ENCODE data around the gene HMSD.
"Not testable (repeated sequence)": the region's sequence is repeated elsewhere in the genome, so short reads cannot be mapped to it uniquely, and the experiment has no call there.

The HMSD gene

GRCh38 chr18:63949068-63949737, at the start of gene HMSD:
Gene HMSD (plus strand): TSS chr18:63949301. CDS start chr18:63953456, 4,155 bp downstream.
- peak within 1 kb of the TSS; percentile 92 for H3K27ac Mint-ChIP-seq
- H3K4me3 Mint-ChIP-seq = peak within 1 kb of the TSS; percentile 81
- DNase-seq = peak; percentile 71
- peaks cover 4% of the 10 kb centered on the region for H3K36me3 Mint-ChIP-seq (ENCODE audit: low read depth)
- peaks cover 5% of the 10 kb centered on the region for H3K9me3 Mint-ChIP-seq
- H3K4me1 Mint-ChIP-seq (ENCODE audit: low read depth) = peaks cover 46% of the 10 kb centered on the region
- peaks cover 44% of the 10 kb centered on the region for H3K27me3 Mint-ChIP-seq

GRCh38 chr18:63903851-63904570, 45.1 kb upstream of the HMSD start:
- no peak overlapping the region for H3K4me3 Mint-ChIP-seq
- peaks cover 3% of the 10 kb centered on the region for H3K4me1 Mint-ChIP-seq (ENCODE audit: low read depth)
- no peaks in the 10 kb centered on the region for H3K36me3 Mint-ChIP-seq (ENCODE audit: low read depth)
- no peaks in the 10 kb centered on the region for H3K9me3 Mint-ChIP-seq
- H3K27me3 Mint-ChIP-seq = peaks cover 27% of the 10 kb centered on the region
- no peak overlapping the region for H3K27ac Mint-ChIP-seq
- no peak for DNase-seq

- peaks cover 27% of the 10 kb centered on the region for H3K27me3 Mint-ChIP-seq
- no peak for DNase-seq
- no peak overlapping the region for H3K4me3 Mint-ChIP-seq
- H3K27ac Mint-ChIP-seq = no peak overlapping the region
- no peaks in the 10 kb centered on the region for H3K36me3 Mint-ChIP-seq (ENCODE audit: low read depth)
- H3K9me3 Mint-ChIP-seq = no peaks in the 10 kb centered on the region
- H3K4me1 Mint-ChIP-seq (ENCODE audit: low read depth) = peaks cover 4% of the 10 kb centered on the region
These were observed 44.4 kb upstream of the HMSD start for GRCh38 chr18:63904694-63905093.

- Mint-ChIP-seq H3K4me3 (no peak overlapping the region), H3K9me3 (no peaks in the 10 kb centered on the region), H3K36me3 (ENCODE audit: low read depth) (no peaks in the 10 kb centered on the region), H3K27me3 (peaks cover 25% of the 10 kb centered on the region), H3K27ac (no peak overlapping the region), H3K4me1 (ENCODE audit: low read depth) (peaks cover 8% of the 10 kb centered on the region)
- no peak for DNase-seq
These were observed 43.7 kb upstream of the HMSD start for GRCh38 chr18:63905361-63905760.

GRCh38 chr18:63906056-63906455, 43.0 kb upstream of the HMSD start:
- H3K27ac Mint-ChIP-seq = no peak overlapping the region
- peaks cover 8% of the 10 kb centered on the region for H3K4me1 Mint-ChIP-seq (ENCODE audit: low read depth)
- no peak for DNase-seq
- no peaks in the 10 kb centered on the region for H3K36me3 Mint-ChIP-seq (ENCODE audit: low read depth)
- peaks cover 30% of the 10 kb centered on the region for H3K27me3 Mint-ChIP-seq
- H3K9me3 Mint-ChIP-seq = no peaks in the 10 kb centered on the region
- H3K4me3 Mint-ChIP-seq = no peak overlapping the region

GRCh38 chr18:63907664-63908063, 41.4 kb upstream of the HMSD start, which contains the start of gene SERPINB10:
Gene SERPINB10 (plus strand): TSS chr18:63907958. CDS start chr18:63915511, 7,553 bp downstream.
- Mint-ChIP-seq H3K4me1 (ENCODE audit: low read depth) (peaks cover 8% of the 10 kb centered on the region), H3K27me3 (peaks cover 42% of the 10 kb centered on the region), H3K4me3 (no peak within 1 kb of the TSS), H3K27ac (no peak within 1 kb of the TSS), H3K9me3 (no peaks in the 10 kb centered on the region), H3K36me3 (ENCODE audit: low read depth) (no peaks in the 10 kb centered on the region)
- DNase-seq = no peak

DNA sequence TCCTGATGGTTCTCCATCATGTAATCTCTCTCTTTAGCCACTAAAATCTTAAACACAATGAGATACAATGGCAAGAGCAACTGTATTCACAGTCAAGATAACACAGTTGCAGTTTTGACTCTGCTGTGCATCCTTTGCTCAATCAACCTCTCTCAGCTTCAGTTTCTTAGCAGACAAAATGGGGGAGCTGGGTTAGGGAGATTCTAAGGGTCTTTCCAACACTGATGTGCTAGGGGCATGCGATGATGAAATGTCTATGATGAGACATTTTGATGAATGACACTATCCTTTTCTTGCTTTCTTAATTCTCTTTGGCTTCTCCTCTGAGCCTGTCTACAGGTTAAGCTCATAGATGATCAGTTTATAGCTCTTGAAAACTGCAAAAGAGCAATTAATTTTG, 40.2 kb upstream of the HMSD start:
- Mint-ChIP-seq H3K4me3 (no peak overlapping the region), H3K27ac (no peak overlapping the region), H3K36me3 (ENCODE audit: low read depth) (no peaks in the 10 kb centered on the region), H3K27me3 (peaks cover 49% of the 10 kb centered on the region), H3K4me1 (ENCODE audit: low read depth) (peaks cover 8% of the 10 kb centered on the region), H3K9me3 (no peaks in the 10 kb centered on the region)
- no peak for DNase-seq

GRCh38 chr18:63909870-63910269, 39.2 kb upstream of the HMSD start:
- Mint-ChIP-seq H3K4me1 (ENCODE audit: low read depth) (peaks cover 8% of the 10 kb centered on the region), H3K4me3 (no peak overlapping the region), H3K36me3 (ENCODE audit: low read depth) (no peaks in the 10 kb centered on the region), H3K27me3 (peaks cover 56% of the 10 kb centered on the region), H3K9me3 (no peaks in the 10 kb centered on the region), H3K27ac (no peak overlapping the region)
- DNase-seq = no peak

- no peak overlapping the region for H3K4me3 Mint-ChIP-seq
- no peaks in the 10 kb centered on the region for H3K9me3 Mint-ChIP-seq
- H3K27ac Mint-ChIP-seq = no peak overlapping the region
- peaks cover 62% of the 10 kb centered on the region for H3K27me3 Mint-ChIP-seq
- H3K4me1 Mint-ChIP-seq (ENCODE audit: low read depth) = no peaks in the 10 kb centered on the region
- no peak for DNase-seq
- H3K36me3 Mint-ChIP-seq (ENCODE audit: low read depth) = no peaks in the 10 kb centered on the region
These were observed 31.3 kb upstream of the HMSD start for GRCh38 chr18:63917817-63918216.

DNA sequence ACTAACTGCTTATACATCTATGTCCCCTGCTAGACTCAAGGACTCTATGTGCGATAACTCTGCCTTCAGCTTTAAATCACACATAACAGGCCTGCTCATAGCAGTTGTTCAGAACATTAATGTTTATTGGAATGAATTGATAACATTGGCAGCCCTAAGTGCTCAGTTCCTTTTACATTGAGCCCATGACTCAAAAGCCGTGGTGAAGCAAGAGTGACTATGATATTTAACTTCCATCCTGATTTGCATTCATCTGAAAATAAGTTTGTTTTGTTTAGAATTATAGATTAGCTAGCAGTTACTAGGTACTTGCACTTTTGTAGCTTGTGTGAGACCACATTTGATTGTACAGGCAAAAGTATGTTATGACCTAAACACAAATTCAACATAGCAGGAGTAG, 27.1 kb upstream of the HMSD start:
- no peak overlapping the region for H3K4me3 Mint-ChIP-seq
- H3K4me1 Mint-ChIP-seq (ENCODE audit: low read depth) = no peaks in the 10 kb centered on the region
- DNase-seq = no peak
- no peak overlapping the region for H3K27ac Mint-ChIP-seq
- peaks cover 57% of the 10 kb centered on the region for H3K27me3 Mint-ChIP-seq
- H3K36me3 Mint-ChIP-seq (ENCODE audit: low read depth) = no peaks in the 10 kb centered on the region
- no peaks in the 10 kb centered on the region for H3K9me3 Mint-ChIP-seq

DNA sequence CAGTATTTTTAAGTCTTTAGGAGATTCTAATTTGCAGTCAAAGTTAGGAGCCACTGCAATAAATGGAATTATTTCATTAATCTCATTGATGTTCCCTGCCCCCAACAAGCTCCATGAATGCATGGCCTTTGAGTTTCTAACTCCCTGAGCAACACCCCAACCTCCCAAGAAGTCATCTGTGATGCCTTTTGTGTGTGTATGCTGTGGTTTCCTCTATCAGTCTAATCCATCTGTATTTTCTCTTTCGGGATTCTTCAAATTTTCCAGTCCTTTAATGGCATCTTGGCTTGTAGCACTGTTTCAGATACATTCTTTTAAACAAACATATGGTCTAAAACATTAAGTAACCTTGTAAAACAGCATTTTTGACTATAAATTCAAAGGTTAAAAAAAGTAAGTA, 24.6 kb upstream of the HMSD start:
- H3K27ac Mint-ChIP-seq = no peak overlapping the region
- no peaks in the 10 kb centered on the region for H3K9me3 Mint-ChIP-seq
- peaks cover 44% of the 10 kb centered on the region for H3K27me3 Mint-ChIP-seq
- H3K4me3 Mint-ChIP-seq = no peak overlapping the region
- no peak for DNase-seq
- no peaks in the 10 kb centered on the region for H3K4me1 Mint-ChIP-seq (ENCODE audit: low read depth)
- no peaks in the 10 kb centered on the region for H3K36me3 Mint-ChIP-seq (ENCODE audit: low read depth)

DNA sequence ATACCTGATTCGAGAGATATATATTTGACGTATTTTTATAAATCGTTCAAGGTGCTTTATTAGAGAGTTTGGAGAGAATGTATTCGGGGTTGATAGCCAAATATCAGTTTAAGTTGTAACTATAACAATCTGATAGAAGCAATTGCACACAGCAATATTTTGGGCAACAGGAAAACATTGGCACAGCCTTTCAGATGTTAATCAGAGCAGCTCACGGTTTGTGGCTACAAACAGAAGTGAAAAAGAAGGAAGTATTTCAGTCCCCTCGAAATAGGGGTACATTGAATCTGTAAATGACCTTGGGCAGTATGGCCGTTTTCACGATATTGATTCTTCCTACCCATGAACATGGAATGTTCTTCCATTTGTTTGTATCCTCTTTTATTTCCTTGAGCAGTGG, 20.8 kb upstream of the HMSD start:
- Mint-ChIP-seq H3K27ac (no peak overlapping the region), H3K9me3 (no peaks in the 10 kb centered on the region), H3K4me3 (no peak overlapping the region), H3K4me1 (ENCODE audit: low read depth) (no peaks in the 10 kb centered on the region), H3K36me3 (ENCODE audit: low read depth) (no peaks in the 10 kb centered on the region), H3K27me3 (peaks cover 41% of the 10 kb centered on the region)
- no peak for DNase-seq

DNA sequence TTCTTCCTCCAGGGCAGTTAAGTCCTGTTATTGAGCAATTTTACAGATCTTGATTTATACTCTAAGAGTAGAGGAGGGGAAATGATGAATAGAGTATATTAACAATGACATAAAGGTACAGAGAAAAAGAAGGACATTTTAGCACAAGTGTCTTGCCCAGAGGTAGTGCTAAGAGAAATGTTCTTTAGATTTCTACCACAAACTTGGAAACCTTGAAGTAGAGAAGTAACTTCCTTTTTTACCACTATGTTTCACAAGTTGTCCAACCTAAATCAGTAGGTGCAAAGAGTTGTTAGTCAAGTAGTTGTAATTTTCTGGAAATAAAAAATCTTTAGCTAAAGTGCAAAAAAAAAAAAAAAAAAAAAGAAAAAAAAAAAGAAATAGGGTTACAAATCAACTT, 19.7 kb upstream of the HMSD start:
- H3K9me3 Mint-ChIP-seq; H3K4me3 Mint-ChIP-seq; H3K4me1 Mint-ChIP-seq (ENCODE audit: low read depth); H3K27ac Mint-ChIP-seq; H3K36me3 Mint-ChIP-seq (ENCODE audit: low read depth); DNase-seq: not testable (repeated sequence)
- peaks cover 40% of the 10 kb centered on the region for H3K27me3 Mint-ChIP-seq

DNA sequence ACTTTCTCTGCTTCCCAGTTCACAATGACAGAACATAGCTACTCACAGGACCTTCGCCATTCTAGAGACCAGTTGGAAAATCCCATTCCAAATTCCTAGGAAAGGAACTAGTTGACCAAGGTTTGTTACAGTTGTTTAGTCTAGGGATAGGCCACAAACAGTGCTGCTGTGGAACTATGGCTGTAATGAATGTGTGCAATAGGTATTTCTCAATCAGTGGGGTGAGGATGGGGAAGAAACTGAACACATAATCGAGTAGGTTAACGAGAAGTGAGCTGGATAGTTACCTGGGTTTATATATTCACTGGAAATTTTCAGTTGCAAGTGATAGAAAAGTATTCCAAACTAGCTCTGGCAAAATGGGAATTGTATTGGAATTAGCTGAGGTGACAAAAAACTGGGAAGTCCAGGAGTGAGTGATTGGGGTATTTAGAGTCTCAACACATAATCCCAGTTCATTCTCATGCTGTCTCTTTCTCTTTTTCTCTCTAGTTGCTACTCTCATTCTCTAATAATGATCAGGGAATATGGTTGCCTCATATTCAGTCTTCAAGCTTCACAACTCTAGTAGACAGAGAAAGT, 18.2 kb upstream of the HMSD start:
- DNase-seq = no peak
- Mint-ChIP-seq H3K27me3 (peaks cover 47% of the 10 kb centered on the region), H3K27ac (no peak overlapping the region), H3K9me3 (no peaks in the 10 kb centered on the region), H3K36me3 (ENCODE audit: low read depth) (no peaks in the 10 kb centered on the region), H3K4me3 (no peak overlapping the region), H3K4me1 (ENCODE audit: low read depth) (no peaks in the 10 kb centered on the region)
